Spleen (tissue), 11 donors: ENCODE data around the gene PCDHGB2. TPM values are rescaled to one million over a fixed set of nuclear protein-coding genes. Genes with fewer than 3 reads are reported as not detected.
"Not testable (repeated sequence)": the region's sequence is repeated elsewhere in the genome, so short reads cannot be mapped to it uniquely, and the experiment has no call there.

Source experiments
- DNase-seq: peaks from one replicate; pipeline ENCODE4 v3.0.0-alpha.2; 2020
- H3K27ac ChIP-seq, 8 donors: fragments of 200-600 bp; sonication (generic) in 7 of 8; 1 replicate in 4 of 8; 2 replicates in 4 of 8; pipeline versions ENCODE4 v1.5.0 to v1.8.0; 2016 to 2021; ENCODE audit warnings: inconsistent platforms in 4 of 8, mild to moderate bottlenecking in 4 of 8, moderate library complexity in 1 of 8
- H3K27me3 ChIP-seq, 7 donors: fragments of 200-600 bp; sonication (generic) in 6 of 7; replicated peaks in 1 of 7; 1 replicate in 4 of 7; 2 replicates in 3 of 7; pipeline versions ENCODE4 v1.5.0 to v1.8.0; 2016 to 2021; ENCODE audit warnings: inconsistent platforms in 3 of 7, mild to moderate bottlenecking in 1 of 7
- H3K36me3 ChIP-seq, 6 donors: fragments of 200-600 bp; sonication (generic) in 5 of 6; 1 replicate in 4 of 6; 2 replicates in 2 of 6; pipeline versions ENCODE4 v1.5.0 to v1.8.0; 2016 to 2021; ENCODE audit warnings: inconsistent platforms in 2 of 6
- H3K4me1 ChIP-seq, 6 donors: fragments of 200-600 bp; sonication (generic) in 5 of 6; 1 replicate in 3 of 6; 2 replicates in 3 of 6; pipeline versions ENCODE4 v1.5.0 to v1.8.0; 2016 to 2021; ENCODE audit warnings: inconsistent platforms in 3 of 6
- H3K4me3 ChIP-seq, 8 donors: fragments of 200-600 bp; sonication (generic) in 7 of 8; 1 replicate in 4 of 8; 2 replicates in 4 of 8; pipeline versions ENCODE4 v1.5.0 to v1.8.0; 2016 to 2021; ENCODE audit warnings: inconsistent platforms in 4 of 8, mild to moderate bottlenecking in 4 of 8, moderate library complexity in 2 of 8
- H3K9me3 ChIP-seq, 8 donors: fragments of 200-600 bp; sonication (generic) in 7 of 8; 1 replicate in 4 of 8; 2 replicates in 4 of 8; pipeline versions ENCODE4 v1.5.0 to v1.8.0; 2016 to 2021; ENCODE audit warnings: inconsistent platforms in 4 of 8
- CTCF ChIP-seq, 11 experiments: fragments of 200-600 bp in 7 of 11; fragments of 450-650 bp in 4 of 11; sonication (generic) in 4 of 11; IDR thresholded peaks in 8 of 11; conservative IDR thresholded peaks in 3 of 11; 1 replicate in 7 of 11; 2 replicates in 4 of 11; pipeline versions ENCODE4 v1.4.0 to v1.8.0; 2016 to 2021; ENCODE audit warnings: antibody characterized with exemption in 11 of 11, inconsistent platforms in 4 of 11, mild to moderate bottlenecking in 1 of 11
- POLR2A ChIP-seq, 3 donors: fragments of 450-650 bp; IDR thresholded peaks; one replicate each; pipeline ENCODE4 v1.5.1; 2017; ENCODE audit warnings: antibody characterized with exemption in 3 of 3, mild to moderate bottlenecking in 1 of 3
- POLR2AphosphoS5 ChIP-seq, 3 donors: sonication (generic); formaldehyde crosslinking; IDR thresholded peaks; one replicate each; pipeline ENCODE4 v1.5.1; 2017; ENCODE audit warnings: antibody characterized with exemption in 3 of 3
- WGBS, 5 donors: extraction: QIAGEN DNeasy Blood & Tissue Kit in 3 of 5; methylation state at CpG; one replicate each; pipeline versions ENCODE4 v1.1.5 to v1.1.7; 2013 to 2018; 5-methylcytosine and 5-hydroxymethylcytosine counted together
- intact Hi-C: fragments of 100-400 bp; cut with DNase I; formaldehyde crosslinking; loops from one replicate; pipeline ENCODE4 v1.15.0; 2023; ENCODE audit warnings: low total_unique reads
- polyA plus RNA-seq, 3 donors: library from polyadenylated mRNA; stranded (reverse); fragments of 200-250 nt; gene quantifications; one replicate each; pipeline ENCODE4 v1.2.1, GENCODE V29; 2013
- total RNA-seq, 7 donors: library from RNA; depleted of rRNA in 3 of 7; stranded (reverse); fragments of >200 nt in 3 of 7; fragmentation: NEBNext Ultra II Directional in 4 of 7; extraction: Animal tissue kit (Norgen Biotek cat#: 25700) in 4 of 7; gene quantifications; one replicate each; pipeline versions ENCODE4 v1.1.0 to v1.2.1, GENCODE V29; 2016 to 2021
- donor health status: healthy with polysubstance abuse.
- donor health status: DM: no; HTN: no; CAD: no; lungs with moderate emphysema.
- donor health status: DM: no; HTN: no; CAD: no.
- donor health status: Bipolar disorder and iron deficiency.
- donor health status: healthy.
- donor health status: DM: no; HTN: no; CAD: no.
- donor health status: DM: yes; HTN: yes; CAD: no.

The PCDHGB2 gene
- total and polyA plus RNA-seq, 10 donors, result 0.09 to 4.5 (median 3.4) TPM; not detected in 1

- DNase-seq, H3K4me1 ChIP-seq, H3K27ac ChIP-seq, intact Hi-C loops: not testable (repeated sequence)
- TF ChIP-seq CTCF (IDR thresholded peaks at IDR 0.05 in 8 of 11, conservative IDR thresholded peaks at IDR 0.05 in 3 of 11), result peak in 7 of 11 experiments; percentile 19 to 51 (median 45)
- WGBS, 5 donors, result 7 to 16% (median 11%) methylated on average over 20 to 25 of the region's 43 CpGs
- peaks cover 0 to 11% (median 0%) of the 10 kb centered on the region in 6 donors for H3K36me3 ChIP-seq
- peaks cover 7 to 96% (median 81%) of the 10 kb centered on the region in 8 donors for H3K9me3 ChIP-seq
- H3K27me3 ChIP-seq, result peaks cover 0 to 93% (median 22%) of the 10 kb centered on the region in 7 donors
- H3K4me3 ChIP-seq, result peak within 1 kb of the TSS in 6 of 8 donors; percentile 9 to 62 (median 20)
These were observed 38.2 kb downstream of the PCDHGB2 start, which contains the start of gene PCDHGB5 for GRCh38 chr5:141397756-141398551. Gene PCDHGB5 (plus strand): TSS chr5:141397947. CDS start chr5:141398128, 181 bp downstream.

GRCh38 chr5:141398608-141399007 lies 38.8 kb downstream of the PCDHGB2 start:
- peaks cover 7 to 96% (median 81%) of the 10 kb centered on the region in 8 donors for H3K9me3 ChIP-seq
- peak overlapping the region in 1 of 8 donors; percentile 24 for H3K4me3 ChIP-seq
- no peak for DNase-seq
- H3K27me3 ChIP-seq, result peaks cover 0 to 93% (median 25%) of the 10 kb centered on the region in 7 donors
- peaks cover 0 to 7% (median 0%) of the 10 kb centered on the region in 6 donors for H3K36me3 ChIP-seq
- 24 to 39% (median 29%) methylated on average over 15 of the region's 15 CpGs for WGBS, 5 donors
- H3K4me1 ChIP-seq, result no peaks in the 10 kb centered on the region
- intact Hi-C loops, result no loop called here
- no peak overlapping the region for H3K27ac ChIP-seq
- TF ChIP-seq CTCF (IDR thresholded peaks at IDR 0.05 in 8 of 11, conservative IDR thresholded peaks at IDR 0.05 in 3 of 11) (no peak), POLR2A (IDR thresholded peaks at IDR 0.05) (no peak), POLR2AphosphoS5 (IDR thresholded peaks at IDR 0.05) (no peak)

- peak overlapping the region in 1 of 8 donors; percentile 4 for H3K4me3 ChIP-seq
These were observed 39.9 kb downstream of the PCDHGB2 start for GRCh38 chr5:141399555-141400258.

More at GRCh38 chr5:141399555-141400258, 39.9 kb downstream of the PCDHGB2 start:
- no peak overlapping the region for H3K27ac ChIP-seq
- no peaks in the 10 kb centered on the region for H3K4me1 ChIP-seq
- no peak for TF ChIP-seq POLR2AphosphoS5 (IDR thresholded peaks at IDR 0.05)
- TF ChIP-seq CTCF (IDR thresholded peaks at IDR 0.05 in 8 of 11, conservative IDR thresholded peaks at IDR 0.05 in 3 of 11), result no peak
- no peak for TF ChIP-seq POLR2A (IDR thresholded peaks at IDR 0.05)
- H3K27me3 ChIP-seq, result peaks cover 0 to 93% (median 23%) of the 10 kb centered on the region in 7 donors
- peaks cover 0 to 7% (median 0%) of the 10 kb centered on the region in 6 donors for H3K36me3 ChIP-seq
- 30 to 40% (median 35%) methylated on average over 15 to 61 of the region's 61 CpGs for WGBS, 5 donors
- peaks cover 7 to 96% (median 79%) of the 10 kb centered on the region in 8 donors for H3K9me3 ChIP-seq
- intact Hi-C loops, result no loop called here
- DNase-seq, result no peak
